CD4-positive, alpha-beta memory T cell (primary cell): ENCODE measurements around the gene KDM4C. TPM values are rescaled to one million over a fixed set of nuclear protein-coding genes. Genes with fewer than 3 reads are reported as not detected.

Experiments used
- CTCF ChIA-PET: fragments of 350-600 bp; sonication (Branson Sonifier 250); formaldehyde crosslinking; loops from one replicate; lab custom pipeline; 2021; ENCODE audit warnings: inconsistent platforms; ENCODE audit not compliant: partially characterized antibody; lab: Charles Lee
- POLR2A ChIA-PET: fragments of 350-600 bp; sonication (Branson Sonifier 250); formaldehyde crosslinking; loops from one replicate; lab custom pipeline; 2021; ENCODE audit not compliant: partially characterized antibody; lab: Charles Lee
- DNase-seq, 5 donors: peaks; one replicate each; pipeline versions ENCODE4 v3.0.0 to v3.0.0-alpha.2; 2020 to 2022; ENCODE audit warnings: mixed read lengths in 1 of 5
- H3K27ac ChIP-seq: one replicate; pipeline ENCODE4 v1.7.0; 2013; ENCODE audit warnings: low read depth, low read length
- H3K27me3 ChIP-seq: 2 replicates; pipeline ENCODE4 v1.7.0; 2013; ENCODE audit warnings: mild to moderate bottlenecking, low read length, moderate library complexity; ENCODE audit not compliant: insufficient read depth
- H3K36me3 ChIP-seq: 2 replicates; pipeline ENCODE4 v1.7.0; 2013; ENCODE audit warnings: mild to moderate bottlenecking, low read length, moderate library complexity; ENCODE audit not compliant: insufficient read depth
- H3K4me1 ChIP-seq: 2 replicates; pipeline ENCODE4 v1.7.0; 2013; ENCODE audit warnings: mild to moderate bottlenecking, low read length, moderate library complexity; ENCODE audit not compliant: insufficient read depth
- H3K4me3 ChIP-seq, 2 donors: one replicate each; pipeline ENCODE4 v1.7.0; 2013; ENCODE audit warnings: low read length in 2 of 2, mild to moderate bottlenecking in 1 of 2
- H3K9me3 ChIP-seq, 2 donors: one replicate each; pipeline ENCODE4 v1.7.0; 2013; ENCODE audit warnings: low read length in 2 of 2, control low read depth in 1 of 2; ENCODE audit not compliant: control insufficient read depth in 1 of 2
- H3K27ac Mint-ChIP-seq, 7 donors: one replicate each; pipeline ENCODE4 v1.8.0; 2020 to 2021; ENCODE audit warnings: mixed read lengths in 7 of 7, mild to moderate bottlenecking in 6 of 7, inconsistent platforms in 3 of 7, moderate library complexity in 3 of 7
- H3K27me3 Mint-ChIP-seq, 2 donors: one replicate each; pipeline ENCODE4 v1.8.0; 2020 to 2021; ENCODE audit warnings: mixed read lengths in 2 of 2
- H3K36me3 Mint-ChIP-seq, 2 donors: one replicate each; pipeline ENCODE4 v1.8.0; 2020 to 2021; ENCODE audit warnings: mixed read lengths in 2 of 2, inconsistent platforms in 1 of 2, mild to moderate bottlenecking in 1 of 2
- H3K4me1 Mint-ChIP-seq, 4 donors: one replicate each; pipeline ENCODE4 v1.8.0; 2020 to 2021; ENCODE audit warnings: mixed read lengths in 4 of 4, mild to moderate bottlenecking in 1 of 4
- H3K4me3 Mint-ChIP-seq, 8 donors: one replicate each; pipeline ENCODE4 v1.8.0; 2020 to 2021; ENCODE audit warnings: mixed read lengths in 8 of 8, mild to moderate bottlenecking in 7 of 8, moderate library complexity in 6 of 8, inconsistent platforms in 3 of 8
- H3K9me3 Mint-ChIP-seq, 8 donors: one replicate each; pipeline ENCODE4 v1.8.0; 2020 to 2021; ENCODE audit warnings: mixed read lengths in 8 of 8, mild to moderate bottlenecking in 5 of 8, inconsistent platforms in 3 of 8, moderate library complexity in 1 of 8
- intact Hi-C: fragments of 100-400 bp; cut with micrococcal nuclease; formaldehyde crosslinking; loops from one replicate; pipeline ENCODE4 v1.15.1; 2023
- polyA plus RNA-seq, 2 donors: library from polyadenylated mRNA; unstranded; fragments of 300-500 nt; fragmentation: Illumina TruSeq; gene quantifications; one replicate each; pipeline ENCODE4 v1.2.3, GENCODE V29; 2021
- total RNA-seq, 2 experiments: library from RNA; stranded (reverse); gene quantifications; one replicate each; pipeline ENCODE4 v1.2.3, GENCODE V29; 2021

The KDM4C gene
- total and polyA plus RNA-seq, 4 experiments from 2014 or later = 36.3 to 90.7 (median 58.8) TPM

GRCh38 chr9:7192266-7192665 lies 434.5 kb downstream of the KDM4C start:
- POLR2A ChIA-PET = no interaction called here
- peaks cover 3 to 16% of the 10 kb centered on the region in 2 donors for H3K36me3 Mint-ChIP-seq

GRCh38 chr9:7195526-7195925 lies 437.8 kb downstream of the KDM4C start:
- peaks cover 3 to 8% (median 5%) of the 10 kb centered on the region in 8 donors for H3K9me3 Mint-ChIP-seq
- Histone ChIP-seq H3K4me1 (no peaks in the 10 kb centered on the region), H3K36me3 (no peaks in the 10 kb centered on the region), H3K4me3 (no peak overlapping the region), H3K27me3 (no peaks in the 10 kb centered on the region), H3K27ac (no peak overlapping the region), H3K9me3 (no peaks in the 10 kb centered on the region)
- intact Hi-C loops = no loop called here
- H3K4me1 Mint-ChIP-seq = no peaks in the 10 kb centered on the region
- ChIA-PET POLR2A (no interaction called here), CTCF (no interaction called here)
- H3K4me3 Mint-ChIP-seq = no peak overlapping the region
- no peaks in the 10 kb centered on the region for H3K27me3 Mint-ChIP-seq
- no peak for DNase-seq
- peak overlapping the region in 1 of 7 donors; percentile 3 for H3K27ac Mint-ChIP-seq
- H3K36me3 Mint-ChIP-seq = peaks cover 0 to 4% of the 10 kb centered on the region in 2 donors

More at GRCh38 chr9:7192266-7192665, 434.5 kb downstream of the KDM4C start:
- CTCF ChIA-PET = no interaction called here
- Histone ChIP-seq H3K9me3 (no peaks in the 10 kb centered on the region), H3K36me3 (no peaks in the 10 kb centered on the region), H3K4me3 (no peak overlapping the region), H3K27ac (no peak overlapping the region), H3K27me3 (no peaks in the 10 kb centered on the region), H3K4me1 (no peaks in the 10 kb centered on the region)
- Mint-ChIP-seq H3K27me3 (no peaks in the 10 kb centered on the region), H3K4me1 (no peaks in the 10 kb centered on the region), H3K9me3 (peaks cover 12 to 38% (median 22%) of the 10 kb centered on the region in 8 donors), H3K4me3 (no peak overlapping the region), H3K27ac (no peak overlapping the region)
- DNase-seq = no peak
- intact Hi-C loops = no loop called here

- ChIA-PET POLR2A (no interaction called here), CTCF (no interaction called here)
- intact Hi-C loops = no loop called here
- Histone ChIP-seq H3K9me3 (no peaks in the 10 kb centered on the region), H3K36me3 (no peaks in the 10 kb centered on the region), H3K27ac (no peak overlapping the region), H3K4me1 (no peaks in the 10 kb centered on the region), H3K4me3 (no peak overlapping the region), H3K27me3 (no peaks in the 10 kb centered on the region)
- no peaks in the 10 kb centered on the region for H3K27me3 Mint-ChIP-seq
- peak overlapping the region in 1 of 7 donors; percentile 4 for H3K27ac Mint-ChIP-seq
- no peaks in the 10 kb centered on the region for H3K4me1 Mint-ChIP-seq
- H3K36me3 Mint-ChIP-seq = no peaks in the 10 kb centered on the region
- H3K4me3 Mint-ChIP-seq = no peak overlapping the region
- no peak for DNase-seq
- peaks cover 0 to 5% (median 0%) of the 10 kb centered on the region in 8 donors for H3K9me3 Mint-ChIP-seq
These were observed 438.7 kb downstream of the KDM4C start for GRCh38 chr9:7196467-7196866.

- Mint-ChIP-seq H3K9me3 (peaks cover 0 to 3% (median 0%) of the 10 kb centered on the region in 8 donors), H3K27me3 (no peaks in the 10 kb centered on the region), H3K36me3 (no peaks in the 10 kb centered on the region), H3K4me3 (no peak overlapping the region), H3K27ac (peak overlapping the region in 1 of 7 donors; percentile 25), H3K4me1 (no peaks in the 10 kb centered on the region)
- Histone ChIP-seq H3K4me3 (no peak overlapping the region), H3K27me3 (no peaks in the 10 kb centered on the region), H3K9me3 (no peaks in the 10 kb centered on the region), H3K27ac (no peak overlapping the region), H3K36me3 (no peaks in the 10 kb centered on the region), H3K4me1 (no peaks in the 10 kb centered on the region)
- DNase-seq = no peak
- CTCF ChIA-PET = no interaction called here
- intact Hi-C loops = no loop called here
- POLR2A ChIA-PET = no interaction called here
These were observed 443.4 kb downstream of the KDM4C start for GRCh38 chr9:7201196-7201595.

GRCh38 chr9:7205806-7206205 lies 448.0 kb downstream of the KDM4C start:
- no peaks in the 10 kb centered on the region for H3K4me1 ChIP-seq
- DNase-seq = no peak
- no peaks in the 10 kb centered on the region for H3K4me1 Mint-ChIP-seq
- no peak overlapping the region for H3K27ac Mint-ChIP-seq
- H3K36me3 Mint-ChIP-seq = no peaks in the 10 kb centered on the region
- H3K4me3 Mint-ChIP-seq = no peak overlapping the region
- no peaks in the 10 kb centered on the region for H3K9me3 ChIP-seq
- H3K27me3 Mint-ChIP-seq = peaks cover 0 to 2% of the 10 kb centered on the region in 2 donors
- H3K36me3 ChIP-seq = no peaks in the 10 kb centered on the region
- no peaks in the 10 kb centered on the region for H3K27me3 ChIP-seq
- H3K4me3 ChIP-seq = no peak overlapping the region
- CTCF ChIA-PET = no interaction called here
- H3K9me3 Mint-ChIP-seq = peaks cover 0 to 3% (median 0%) of the 10 kb centered on the region in 8 donors
- intact Hi-C loops = no loop called here
- POLR2A ChIA-PET = no interaction called here
- no peak overlapping the region for H3K27ac ChIP-seq

- intact Hi-C loops = no loop called here
- CTCF ChIA-PET = no interaction called here
These were observed 448.5 kb downstream of the KDM4C start for GRCh38 chr9:7206221-7206758.

GRCh38 chr9:7209016-7209715 lies 451.4 kb downstream of the KDM4C start:
- Mint-ChIP-seq H3K4me3 (no peak overlapping the region), H3K4me1 (no peaks in the 10 kb centered on the region), H3K9me3 (no peaks in the 10 kb centered on the region), H3K27ac (no peak overlapping the region), H3K27me3 (peaks cover 0 to 2% of the 10 kb centered on the region in 2 donors), H3K36me3 (no peaks in the 10 kb centered on the region)
- Histone ChIP-seq H3K27me3 (no peaks in the 10 kb centered on the region), H3K4me3 (no peak overlapping the region), H3K9me3 (no peaks in the 10 kb centered on the region), H3K27ac (no peak overlapping the region), H3K36me3 (no peaks in the 10 kb centered on the region), H3K4me1 (no peaks in the 10 kb centered on the region)
- ChIA-PET POLR2A (no interaction called here), CTCF (no interaction called here)
- no peak for DNase-seq
- intact Hi-C loops = no loop called here

More at GRCh38 chr9:7206221-7206758, 448.5 kb downstream of the KDM4C start:
- peaks cover 0 to 2% of the 10 kb centered on the region in 2 donors for H3K27me3 Mint-ChIP-seq
- Histone ChIP-seq H3K4me1 (no peaks in the 10 kb centered on the region), H3K4me3 (no peak overlapping the region), H3K27ac (no peak overlapping the region), H3K27me3 (no peaks in the 10 kb centered on the region), H3K36me3 (no peaks in the 10 kb centered on the region), H3K9me3 (no peaks in the 10 kb centered on the region)
- DNase-seq = no peak
- H3K27ac Mint-ChIP-seq = no peak overlapping the region
- peaks cover 0 to 3% (median 0%) of the 10 kb centered on the region in 8 donors for H3K9me3 Mint-ChIP-seq
- no peak overlapping the region for H3K4me3 Mint-ChIP-seq
- POLR2A ChIA-PET = no interaction called here
- H3K36me3 Mint-ChIP-seq = no peaks in the 10 kb centered on the region
- no peaks in the 10 kb centered on the region for H3K4me1 Mint-ChIP-seq
